Brain microvascular endothelial cell (primary cell): ENCODE data around the gene MAML1.
A peak's percentile ranks its signal among the peaks of the same experiment; 100 is the strongest.

Experiments
- DNase-seq: peaks from one replicate; pipeline ENCODE4 v3.0.0-alpha.2; 2020
- H3K27ac ChIP-seq: fragments of 250-450 bp; sonication (Bioruptor Pico); 2 replicates; pipeline ENCODE4 v1.5.1; 2020; ENCODE audit warnings: mild to moderate bottlenecking, moderate library complexity
- H3K27me3 ChIP-seq: fragments of 250-450 bp; sonication (Bioruptor Pico); replicated peaks from 2 replicates; pipeline ENCODE4 v1.5.1; 2020; ENCODE audit warnings: mild to moderate bottlenecking
- H3K36me3 ChIP-seq: fragments of 250-450 bp; sonication (Bioruptor Pico); replicated peaks from 2 replicates; pipeline ENCODE4 v1.5.1; 2020; ENCODE audit warnings: mild to moderate bottlenecking
- H3K4me3 ChIP-seq: 2 replicates; pipeline ENCODE4 v1.5.1; 2011; ENCODE audit warnings: low read depth, mild to moderate bottlenecking, control low read depth, low read length, moderate library complexity
- in situ Hi-C: cut with HindIII; loops from 2 replicates; pipeline ENCODE4 v1.10.0; 2017; ENCODE audit warnings: low sequenced_read_pairs, low pct_ligation_motif_present
- TF ChIP-seq, protein P1 (sequence below): IDR thresholded peaks from 2 replicates; pipeline ENCODE4 v1.5.1; 2011; ENCODE audit warnings: low read depth, mild to moderate bottlenecking, moderate library complexity, low read length, control low read depth, inconsistent platforms; ENCODE audit errors: missing control alignments

MAML1 gene

DNA sequence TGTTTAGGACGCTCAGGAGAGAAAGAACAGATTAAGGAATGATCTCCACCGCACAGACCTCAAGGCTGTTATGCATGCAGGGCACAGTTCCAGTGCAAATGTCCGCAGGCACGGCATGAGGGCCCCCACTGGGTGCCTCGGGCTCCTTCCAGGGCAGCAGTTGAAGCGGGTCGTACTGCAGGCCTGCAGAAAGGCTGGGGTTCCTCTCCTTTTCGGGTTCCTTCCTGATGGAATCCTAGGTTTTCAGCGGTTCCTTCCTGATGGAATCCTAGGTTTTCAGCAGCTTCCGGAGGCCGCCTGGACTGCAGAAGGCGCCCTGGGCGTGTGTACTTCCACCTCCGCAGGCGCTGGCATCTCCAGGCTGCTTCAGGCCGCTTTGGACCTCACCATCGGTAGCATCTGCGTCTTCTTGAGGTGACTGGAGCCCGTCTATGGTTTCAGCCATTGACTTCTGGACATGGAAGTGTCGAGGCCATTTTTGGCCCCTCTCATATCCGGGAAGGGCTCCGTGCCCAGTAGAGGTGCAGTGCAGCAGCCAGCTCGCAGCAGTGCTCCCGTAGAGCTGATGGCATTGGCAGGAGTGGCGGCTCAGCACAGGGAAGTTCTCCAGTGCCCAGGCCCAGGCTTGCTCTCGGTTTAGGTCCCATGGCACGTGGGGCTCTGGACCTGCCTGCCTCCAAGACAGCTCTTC, 79.7 kb downstream of the MAML1 start:
- TF ChIP-seq, protein P1, sequence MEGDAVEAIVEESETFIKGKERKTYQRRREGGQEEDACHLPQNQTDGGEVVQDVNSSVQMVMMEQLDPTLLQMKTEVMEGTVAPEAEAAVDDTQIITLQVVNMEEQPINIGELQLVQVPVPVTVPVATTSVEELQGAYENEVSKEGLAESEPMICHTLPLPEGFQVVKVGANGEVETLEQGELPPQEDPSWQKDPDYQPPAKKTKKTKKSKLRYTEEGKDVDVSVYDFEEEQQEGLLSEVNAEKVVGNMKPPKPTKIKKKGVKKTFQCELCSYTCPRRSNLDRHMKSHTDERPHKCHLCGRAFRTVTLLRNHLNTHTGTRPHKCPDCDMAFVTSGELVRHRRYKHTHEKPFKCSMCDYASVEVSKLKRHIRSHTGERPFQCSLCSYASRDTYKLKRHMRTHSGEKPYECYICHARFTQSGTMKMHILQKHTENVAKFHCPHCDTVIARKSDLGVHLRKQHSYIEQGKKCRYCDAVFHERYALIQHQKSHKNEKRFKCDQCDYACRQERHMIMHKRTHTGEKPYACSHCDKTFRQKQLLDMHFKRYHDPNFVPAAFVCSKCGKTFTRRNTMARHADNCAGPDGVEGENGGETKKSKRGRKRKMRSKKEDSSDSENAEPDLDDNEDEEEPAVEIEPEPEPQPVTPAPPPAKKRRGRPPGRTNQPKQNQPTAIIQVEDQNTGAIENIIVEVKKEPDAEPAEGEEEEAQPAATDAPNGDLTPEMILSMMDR = no peak
- H3K27ac ChIP-seq = no peak overlapping the region
- H3K4me3 ChIP-seq = no peak overlapping the region
- H3K27me3 ChIP-seq = no peaks in the 10 kb centered on the region
- in situ Hi-C loops = no loop called here
- H3K36me3 ChIP-seq = peaks cover 6% of the 10 kb centered on the region
- DNase-seq = no peak

DNA sequence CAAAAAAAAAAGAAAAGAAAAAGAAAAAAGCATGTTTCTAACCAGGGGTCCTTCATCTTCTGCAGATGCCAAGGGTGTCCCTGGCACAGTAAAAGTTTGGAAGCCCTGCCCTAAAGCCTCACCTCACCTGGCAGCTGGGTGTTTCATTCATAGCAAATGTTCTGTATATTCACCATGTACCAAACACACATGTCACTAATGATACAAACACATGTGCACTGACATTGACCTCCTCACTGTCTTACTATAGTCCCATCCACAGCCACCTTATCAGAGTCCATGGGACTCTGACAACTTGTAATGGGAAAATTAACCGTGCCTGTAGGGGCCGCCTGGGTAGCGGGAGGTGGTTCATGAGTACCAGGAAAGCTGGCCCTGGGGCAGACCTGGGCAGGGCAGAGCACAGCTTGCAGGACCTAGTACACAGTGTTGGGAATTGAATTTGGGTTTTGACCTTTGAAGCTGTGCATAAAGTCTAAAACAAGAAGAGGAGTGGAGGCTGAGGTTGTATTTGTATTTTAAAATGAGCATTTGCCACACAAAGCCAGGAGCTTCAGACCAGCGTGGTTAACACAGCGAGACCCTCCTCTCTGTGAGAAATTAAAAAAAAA, 80.5 kb downstream of the MAML1 start:
- H3K27ac ChIP-seq = no peak overlapping the region
- H3K4me3 ChIP-seq = no peak overlapping the region
- peaks cover 6% of the 10 kb centered on the region for H3K36me3 ChIP-seq
- TF ChIP-seq, protein P1 = no peak
- no peaks in the 10 kb centered on the region for H3K27me3 ChIP-seq
- DNase-seq = no peak
- in situ Hi-C loops = no loop called here

DNA sequence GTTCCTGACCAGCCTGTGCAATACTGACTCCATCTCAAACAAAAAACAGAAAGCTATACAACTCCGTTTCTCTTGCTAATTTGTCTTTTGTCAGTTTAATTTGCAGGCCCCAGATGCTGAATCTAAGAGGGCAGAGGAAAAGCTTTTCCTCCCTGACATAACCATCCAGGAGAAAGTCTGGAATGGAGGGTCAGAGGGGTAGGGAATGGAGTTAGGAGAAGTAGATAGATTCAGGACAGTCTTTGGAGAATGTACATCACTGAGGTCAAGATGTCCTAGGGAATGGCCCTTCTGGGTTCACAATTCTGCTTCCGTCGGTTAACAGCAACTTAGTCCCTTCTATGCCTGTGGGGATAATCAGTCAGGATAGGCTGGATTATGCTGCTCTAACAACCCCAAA, 81.5 kb downstream of the MAML1 start:
- no peak overlapping the region for H3K4me3 ChIP-seq
- in situ Hi-C loops = no loop called here
- TF ChIP-seq, protein P1 = no peak
- H3K27me3 ChIP-seq = no peaks in the 10 kb centered on the region
- peaks cover 6% of the 10 kb centered on the region for H3K36me3 ChIP-seq
- no peak overlapping the region for H3K27ac ChIP-seq
- DNase-seq = no peak

DNA sequence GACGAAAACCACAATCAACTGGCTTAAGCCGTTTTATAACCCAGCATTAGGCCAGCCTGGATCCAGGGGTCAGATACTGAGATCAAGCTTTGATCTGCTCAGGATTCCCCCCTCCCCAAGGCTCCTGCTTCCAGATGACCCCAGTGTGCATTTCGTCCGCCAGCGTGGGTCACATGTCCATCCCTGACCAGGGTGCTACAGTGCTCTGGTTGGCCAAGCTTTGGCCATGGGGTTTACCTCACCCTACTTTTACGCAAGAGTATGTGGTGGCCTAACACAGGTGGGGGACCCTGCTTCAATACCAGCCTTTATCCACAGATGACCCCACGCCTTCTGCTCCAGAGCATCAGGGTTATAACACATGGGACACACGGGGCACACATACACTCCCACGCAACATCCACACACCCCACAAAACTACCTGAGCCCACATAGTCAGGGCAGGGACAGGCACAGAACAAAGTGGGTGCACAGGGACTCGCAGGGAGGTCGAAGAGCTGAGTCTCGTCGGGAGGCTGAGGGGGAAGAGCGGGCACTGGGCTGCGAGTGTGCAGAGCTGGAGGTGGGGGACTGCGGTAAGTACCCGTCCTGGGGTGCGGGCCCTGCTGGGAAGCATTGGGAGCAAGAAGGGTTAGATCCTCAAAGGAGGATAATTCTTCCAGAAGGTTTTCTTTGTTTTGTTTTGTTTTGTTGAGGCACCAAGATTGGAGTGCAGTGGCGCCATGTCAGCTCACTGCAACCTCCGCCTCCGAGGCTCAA, 83.0 kb downstream of the MAML1 start:
- Histone ChIP-seq H3K27me3 (no peaks in the 10 kb centered on the region), H3K27ac (no peak overlapping the region), H3K36me3 (peaks cover 6% of the 10 kb centered on the region), H3K4me3 (no peak overlapping the region)
- TF ChIP-seq, protein P1 = no peak
- in situ Hi-C loops = no loop called here
- DNase-seq = no peak

DNA sequence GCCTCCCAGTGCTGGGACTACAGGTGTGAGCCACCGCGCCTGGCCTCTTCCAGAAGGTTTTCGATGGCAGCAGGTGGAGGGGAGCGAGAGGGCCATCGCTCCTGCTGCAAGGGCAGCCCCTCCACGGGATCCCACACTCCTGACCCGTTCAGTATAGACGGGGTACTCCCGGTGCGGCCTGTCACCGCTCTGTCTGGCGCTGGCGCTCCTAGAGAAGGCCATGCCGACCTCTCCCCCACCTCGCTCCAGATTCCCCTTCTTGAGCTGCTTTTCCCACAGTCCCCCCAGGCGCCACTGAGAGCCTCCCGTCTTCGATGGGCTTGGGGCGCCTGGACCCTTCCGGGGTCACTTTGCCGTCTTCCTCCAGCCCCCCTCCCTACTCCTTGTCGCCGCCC, 83.8 kb downstream of the MAML1 start:
- in situ Hi-C loops = no loop called here

More for the DNA sequence above, 83.8 kb downstream of the MAML1 start:
- no peak overlapping the region for H3K27ac ChIP-seq
- H3K36me3 ChIP-seq = peaks cover 5% of the 10 kb centered on the region
- no peak for DNase-seq
- H3K4me3 ChIP-seq = peak overlapping the region; percentile 45
- TF ChIP-seq, protein P1 = no peak
- H3K27me3 ChIP-seq = no peaks in the 10 kb centered on the region
